Measurements from ENCODE around the gene ABCD4. TPM values are rescaled to one million over a fixed set of nuclear protein-coding genes. Genes with fewer than 3 reads are reported as not detected.

ABCD4 gene
- polyA plus RNA-seq, 1 donor (not counting 4 experiments of a cell fraction or from before 2014, with no cell fraction given): 12.9 TPM

GRCh38 chr14:74237441-74237840 lies 65.3 kb downstream of the ABCD4 start:
- Histone ChIP-seq H3K36me3 (ENCODE audit: control insufficient read depth in 2 of 2, extremely low read depth in 1 of 2, insufficient read depth in 2 of 2, low read length in 2 of 2) (no peaks in the 10 kb centered on the region), H3K9me1 (ENCODE audit: control insufficient read depth, extremely low read depth, insufficient read depth, low read length) (no peaks in the 10 kb centered on the region), H3K9me3 (ENCODE audit: control insufficient read depth, low read depth, low read length) (no peaks in the 10 kb centered on the region), H3K4me3 (ENCODE audit: control insufficient read depth in 2 of 3, extremely low read depth in 1 of 3, insufficient read depth in 2 of 3, low read depth in 1 of 3, low read length in 3 of 3) (no peak overlapping the region), H3K27ac (ENCODE audit: control insufficient read depth, insufficient read depth, low read length) (no peak overlapping the region), H3K27me3 (ENCODE audit: control insufficient read depth, extremely low read depth, insufficient read depth, low read length) (peaks cover 65% of the 10 kb centered on the region), H4K20me1 (ENCODE audit: control insufficient read depth, extremely low read depth, insufficient read depth, low read length) (no peaks in the 10 kb centered on the region), H3K9ac (ENCODE audit: control insufficient read depth, extremely low read depth, insufficient read depth, low read length) (no peak overlapping the region), H3K4me2 (ENCODE audit: control insufficient read depth, extremely low read depth, insufficient read depth, low read depth, low read length) (no peak overlapping the region), H3K4me1 (ENCODE audit: control insufficient read depth, extremely low read depth, insufficient read depth, low read length) (peaks cover 4% of the 10 kb centered on the region), H2AFZ (ENCODE audit: control insufficient read depth, low read length) (no peak overlapping the region), H3K79me2 (ENCODE audit: control insufficient read depth, insufficient read depth, low read length) (no peaks in the 10 kb centered on the region)
- FAIRE-seq (no peak), DNase-seq (ENCODE audit: low read depth, low spot score) (no peak)
- dilution Hi-C loops (cut with MboI; ENCODE audit: extremely low pct_ligation_motif_present, low sequenced_read_pairs): no loop called here
- no peak for TF ChIP-seq EZH2 (IDR thresholded peaks at IDR 0.05; ENCODE audit: low read length)
- TF ChIP-seq, protein P1, sequence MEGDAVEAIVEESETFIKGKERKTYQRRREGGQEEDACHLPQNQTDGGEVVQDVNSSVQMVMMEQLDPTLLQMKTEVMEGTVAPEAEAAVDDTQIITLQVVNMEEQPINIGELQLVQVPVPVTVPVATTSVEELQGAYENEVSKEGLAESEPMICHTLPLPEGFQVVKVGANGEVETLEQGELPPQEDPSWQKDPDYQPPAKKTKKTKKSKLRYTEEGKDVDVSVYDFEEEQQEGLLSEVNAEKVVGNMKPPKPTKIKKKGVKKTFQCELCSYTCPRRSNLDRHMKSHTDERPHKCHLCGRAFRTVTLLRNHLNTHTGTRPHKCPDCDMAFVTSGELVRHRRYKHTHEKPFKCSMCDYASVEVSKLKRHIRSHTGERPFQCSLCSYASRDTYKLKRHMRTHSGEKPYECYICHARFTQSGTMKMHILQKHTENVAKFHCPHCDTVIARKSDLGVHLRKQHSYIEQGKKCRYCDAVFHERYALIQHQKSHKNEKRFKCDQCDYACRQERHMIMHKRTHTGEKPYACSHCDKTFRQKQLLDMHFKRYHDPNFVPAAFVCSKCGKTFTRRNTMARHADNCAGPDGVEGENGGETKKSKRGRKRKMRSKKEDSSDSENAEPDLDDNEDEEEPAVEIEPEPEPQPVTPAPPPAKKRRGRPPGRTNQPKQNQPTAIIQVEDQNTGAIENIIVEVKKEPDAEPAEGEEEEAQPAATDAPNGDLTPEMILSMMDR (optimal IDR thresholded peaks at IDR 0.05 in 1 of 3, IDR thresholded peaks at IDR 0.05 in 1 of 3, conservative IDR thresholded peaks at IDR 0.05 in 1 of 3; ENCODE audit: extremely low read depth in 1 of 3, insufficient read depth in 2 of 3, low read length in 3 of 3): no peak

Other genes with a start within 250 kb of the ABCD4 start
- gene ALDH6A1, start 218.5 kb downstream of the ABCD4 start, polyA plus RNA-seq: 6.4 to 9.0 TPM (median 8.0 TPM) in 3 replicates
- gene LIN52, start 218.0 kb downstream of the ABCD4 start, polyA plus RNA-seq: 4.9 to 6.8 TPM (median 5.7 TPM) in 3 replicates
- not detected in 3 replicates for gene VSX2, start 63.5 kb downstream of the ABCD4 start, polyA plus RNA-seq
- gene VRTN, start 45.5 kb upstream of the ABCD4 start, polyA plus RNA-seq: not detected in 3 replicates
- not detected in 3 replicates for gene SYNDIG1L, start 123.3 kb upstream of the ABCD4 start, polyA plus RNA-seq
- 221 to 278 TPM (median 260 TPM) in 3 replicates for gene NPC2, start 190.4 kb upstream of the ABCD4 start, polyA plus RNA-seq
- gene ISCA2, start 190.8 kb upstream of the ABCD4 start, polyA plus RNA-seq: 23.3 to 33.0 TPM (median 26.6 TPM) in 3 replicates